Astrocyte (in vitro differentiated cells and primary cell): ENCODE measurements around the gene WDR93. TPM values are rescaled to one million over a fixed set of nuclear protein-coding genes. Genes with fewer than 3 reads are reported as not detected.
A peak's percentile ranks its signal among the peaks of the same experiment; 100 is the strongest.

Experiments
- DNase-seq: peaks from one replicate; pipeline ENCODE4 v3.0.0-alpha.2; 2010; ENCODE audit warnings: low read depth
- FAIRE-seq: peaks from 2 replicates; lab custom pipeline; 2011; peaks lifted over from hg19 to GRCh38; lab: Jason Lieb, UNC
- H2AFZ ChIP-seq: 2 replicates; pipeline ENCODE4 v1.6.0; 2012; ENCODE audit warnings: low read depth, low read length, inconsistent platforms
- H3K27ac ChIP-seq: 2 replicates; pipeline ENCODE4 v1.5.1; 2011; ENCODE audit warnings: low read depth, low read length, inconsistent platforms
- H3K27me3 ChIP-seq: 2 replicates; pipeline ENCODE4 v1.6.0; 2011; ENCODE audit warnings: low read length, inconsistent platforms; ENCODE audit not compliant: insufficient read depth
- H3K36me3 ChIP-seq: 2 replicates; pipeline ENCODE4 v1.5.1; 2011; ENCODE audit warnings: low read length, inconsistent platforms; ENCODE audit not compliant: insufficient read depth
- H3K4me1 ChIP-seq: 2 replicates; pipeline ENCODE4 v1.5.1; 2011; ENCODE audit warnings: low read length, inconsistent platforms; ENCODE audit not compliant: insufficient read depth
- H3K4me2 ChIP-seq: 2 replicates; pipeline ENCODE4 v1.6.0; 2012; ENCODE audit warnings: low read length, inconsistent platforms
- H3K4me3 ChIP-seq: 2 replicates; pipeline ENCODE4 v1.5.1; 2011; ENCODE audit warnings: low read depth, mild to moderate bottlenecking, low read length, inconsistent platforms; ENCODE audit not compliant: insufficient read depth
- H3K79me2 ChIP-seq: 2 replicates; pipeline ENCODE4 v1.6.0; 2012; ENCODE audit warnings: mild to moderate bottlenecking, low read length, inconsistent platforms; ENCODE audit not compliant: insufficient read depth
- H3K9ac ChIP-seq: 2 replicates; pipeline ENCODE4 v1.6.0; 2012; ENCODE audit warnings: mild to moderate bottlenecking, low read length, inconsistent platforms
- H3K9me3 ChIP-seq: 2 replicates; pipeline ENCODE4 v1.5.1; 2012; ENCODE audit warnings: low read depth, mild to moderate bottlenecking, low read length, inconsistent platforms; ENCODE audit not compliant: insufficient read depth
- H4K20me1 ChIP-seq: 2 replicates; pipeline ENCODE4 v1.6.0; 2012; ENCODE audit warnings: low read length, inconsistent platforms; ENCODE audit not compliant: insufficient read depth
- H3K27ac Mint-ChIP-seq: one replicate; pipeline ENCODE4 v1.8.0; 2021; ENCODE audit warnings: mild to moderate bottlenecking, mixed read lengths; ENCODE audit not compliant: unreplicated experiment
- H3K27me3 Mint-ChIP-seq: one replicate; pipeline ENCODE4 v1.8.0; 2021; ENCODE audit warnings: low read depth, mixed read lengths; ENCODE audit not compliant: unreplicated experiment
- H3K36me3 Mint-ChIP-seq: one replicate; pipeline ENCODE4 v1.8.0; 2021; ENCODE audit warnings: low read depth, mixed read lengths; ENCODE audit not compliant: unreplicated experiment
- H3K4me1 Mint-ChIP-seq: one replicate; pipeline ENCODE4 v1.8.0; 2021; ENCODE audit warnings: low read depth, mixed read lengths; ENCODE audit not compliant: unreplicated experiment
- H3K4me3 Mint-ChIP-seq: one replicate; pipeline ENCODE4 v1.8.0; 2021; ENCODE audit warnings: mild to moderate bottlenecking, moderate library complexity, mixed read lengths; ENCODE audit not compliant: unreplicated experiment
- H3K9me3 Mint-ChIP-seq: one replicate; pipeline ENCODE4 v1.8.0; 2021; ENCODE audit warnings: mild to moderate bottlenecking, mixed read lengths; ENCODE audit not compliant: unreplicated experiment
- CTCF ChIP-seq: IDR thresholded peaks from 2 replicates; pipeline ENCODE4 v1.5.1; 2011; ENCODE audit warnings: low read depth, mild to moderate bottlenecking, inconsistent platforms, low read length, moderate library complexity; ENCODE audit not compliant: insufficient read depth
- EZH2 ChIP-seq: IDR thresholded peaks from 2 replicates; pipeline ENCODE4 v1.6.1; 2012; ENCODE audit warnings: mild to moderate bottlenecking, low read length, inconsistent platforms; ENCODE audit not compliant: insufficient read depth
- total RNA-seq: library from RNA; stranded (reverse); gene quantifications from 2 replicates; pipeline ENCODE4 v1.2.1, GENCODE V29; 2021

WDR93 gene
- total RNA-seq, 1 donor from 2014 or later: not detected

- TF ChIP-seq CTCF: peak; percentile 87
- TF ChIP-seq EZH2: no peak
- Mint-ChIP-seq H3K4me1 (no peaks in the 10 kb centered on the region), H3K9me3 (no peaks in the 10 kb centered on the region), H3K27me3 (peaks cover 24% of the 10 kb centered on the region), H3K4me3 (no peak overlapping the region), H3K36me3 (no peaks in the 10 kb centered on the region), H3K27ac (no peak overlapping the region)
- no peaks in the 10 kb centered on the region for H4K20me1 ChIP-seq
- H2AFZ ChIP-seq: no peak overlapping the region
- DNase-seq (peak; percentile 17), FAIRE-seq (no peak)
- no peaks in the 10 kb centered on the region for H3K79me2 ChIP-seq
- H3K4me1 ChIP-seq: no peaks in the 10 kb centered on the region
- H3K27ac ChIP-seq: no peak overlapping the region
- H3K27me3 ChIP-seq: no peaks in the 10 kb centered on the region
- no peak overlapping the region for H3K9ac ChIP-seq
- H3K4me2 ChIP-seq: no peak overlapping the region
- H3K9me3 ChIP-seq: no peaks in the 10 kb centered on the region
- no peaks in the 10 kb centered on the region for H3K36me3 ChIP-seq
- no peak overlapping the region for H3K4me3 ChIP-seq
These were observed 69.8 kb downstream of the WDR93 start for GRCh38 chr15:89760303-89761008.

GRCh38 chr15:89761009-89761831, 70.6 kb downstream of the WDR93 start:
- H3K27me3 ChIP-seq: no peaks in the 10 kb centered on the region
- H3K4me1 ChIP-seq: no peaks in the 10 kb centered on the region
- DNase-seq (no peak), FAIRE-seq (no peak)
- H3K9ac ChIP-seq: no peak overlapping the region
- H3K27ac ChIP-seq: no peak overlapping the region
- TF ChIP-seq EZH2 (no peak), CTCF (no peak)
- no peak overlapping the region for H3K4me3 Mint-ChIP-seq
- no peaks in the 10 kb centered on the region for H3K4me1 Mint-ChIP-seq
- H3K36me3 ChIP-seq: no peaks in the 10 kb centered on the region
- H3K4me3 ChIP-seq: no peak overlapping the region
- H2AFZ ChIP-seq: peak overlapping the region; percentile 14
- no peak overlapping the region for H3K4me2 ChIP-seq
- H3K9me3 Mint-ChIP-seq: no peaks in the 10 kb centered on the region
- no peak overlapping the region for H3K27ac Mint-ChIP-seq
- peaks cover 22% of the 10 kb centered on the region for H3K27me3 Mint-ChIP-seq
- no peaks in the 10 kb centered on the region for H4K20me1 ChIP-seq
- no peaks in the 10 kb centered on the region for H3K79me2 ChIP-seq
- no peaks in the 10 kb centered on the region for H3K9me3 ChIP-seq
- H3K36me3 Mint-ChIP-seq: no peaks in the 10 kb centered on the region
